Islet of Langerhans (tissue), 1 donor: ENCODE measurements around the gene HMCN2.

Experiments
- FAIRE-seq: peaks from one replicate; lab custom pipeline; 2011; peaks lifted over from hg19 to GRCh38; lab: Jason Lieb, UNC

The HMCN2 gene

GRCh38 chr9:130347931-130348330, 82.4 kb downstream of the HMCN2 start:
- no peak for FAIRE-seq

- no peak for FAIRE-seq
These were observed 82.8 kb downstream of the HMCN2 start for GRCh38 chr9:130348341-130348740.

GRCh38 chr9:130348881-130349280, 83.3 kb downstream of the HMCN2 start:
- no peak for FAIRE-seq

- no peak for FAIRE-seq
These were observed 83.8 kb downstream of the HMCN2 start for GRCh38 chr9:130349398-130349797.

GRCh38 chr9:130351343-130351742, 85.8 kb downstream of the HMCN2 start:
- FAIRE-seq, result no peak

- no peak for FAIRE-seq
These were observed 86.5 kb downstream of the HMCN2 start for GRCh38 chr9:130352081-130352480.

- no peak for FAIRE-seq
These were observed 87.2 kb downstream of the HMCN2 start for GRCh38 chr9:130352586-130353285.

- no peak for FAIRE-seq
These were observed 88.8 kb downstream of the HMCN2 start for GRCh38 chr9:130354378-130354777.

- no peak for FAIRE-seq
These were observed 89.2 kb downstream of the HMCN2 start for GRCh38 chr9:130354806-130355205.

GRCh38 chr9:130356033-130356432, 90.5 kb downstream of the HMCN2 start:
- FAIRE-seq, result no peak

- FAIRE-seq, result no peak
These were observed 91.5 kb downstream of the HMCN2 start for GRCh38 chr9:130356877-130357584.

- FAIRE-seq, result no peak
These were observed 93.4 kb downstream of the HMCN2 start for GRCh38 chr9:130358928-130359327.

- FAIRE-seq, result no peak
These were observed 94.3 kb downstream of the HMCN2 start for GRCh38 chr9:130359819-130360218.

GRCh38 chr9:130360672-130361071, 95.1 kb downstream of the HMCN2 start:
- FAIRE-seq, result no peak

- FAIRE-seq, result no peak
These were observed 96.4 kb downstream of the HMCN2 start for GRCh38 chr9:130361873-130362362.

GRCh38 chr9:130362691-130363090, 97.1 kb downstream of the HMCN2 start:
- FAIRE-seq, result no peak

- FAIRE-seq, result no peak
These were observed 98.3 kb downstream of the HMCN2 start for GRCh38 chr9:130363755-130364404.

GRCh38 chr9:130364619-130365322, 99.2 kb downstream of the HMCN2 start:
- FAIRE-seq, result no peak

GRCh38 chr9:130365323-130365721, 99.8 kb downstream of the HMCN2 start:
- FAIRE-seq, result no peak

GRCh38 chr9:130366072-130366471, 100.5 kb downstream of the HMCN2 start:
- FAIRE-seq, result no peak

GRCh38 chr9:130366888-130367550, 101.5 kb downstream of the HMCN2 start:
- FAIRE-seq, result no peak

GRCh38 chr9:130368631-130369103, 103.1 kb downstream of the HMCN2 start:
- FAIRE-seq, result no peak
